Measurements from ENCODE around the gene SORCS3.

- TF ChIP-seq POLR2AphosphoS5 (IDR thresholded peaks at IDR 0.05) (no peak), CTCF (IDR thresholded peaks at IDR 0.05) (no peak), POLR2A (IDR thresholded peaks at IDR 0.05) (no peak)
Observed at GRCh38 chr10:104780165-104780564, 139.1 kb downstream of the SORCS3 start.
